Activated B cell treated with CpG ODN at 0.5 μM for 24 hours (primary cell): ENCODE results near the gene METTL16. TPM values are rescaled to one million over a fixed set of nuclear protein-coding genes. Genes with fewer than 3 reads are reported as not detected.

ENCODE experiments used
- ATAC-seq: fragments of 200-7000 bp; cut with Tn5 transposase; one replicate; pipeline ENCODE4 v1.10.0; 2021; ENCODE audit warnings: low read depth, mild to moderate bottlenecking, moderate library complexity
- CTCF ChIA-PET: fragments of 350-600 bp; sonication (Branson Sonifier 250); formaldehyde crosslinking; loops from one replicate; lab custom pipeline; 2021; ENCODE audit warnings: antibody characterized with exemption; lab: Charles Lee
- POLR2A ChIA-PET: fragments of 350-600 bp; sonication (Branson Sonifier 250); formaldehyde crosslinking; loops from one replicate; lab custom pipeline; 2021; ENCODE audit warnings: antibody characterized with exemption; lab: Charles Lee
- DNase-seq: peaks from one replicate; pipeline ENCODE4 v3.0.0; 2022
- H3K27ac Mint-ChIP-seq: one replicate; pipeline ENCODE4 v1.8.0; 2020; ENCODE audit warnings: mixed read lengths
- H3K27me3 Mint-ChIP-seq: one replicate; pipeline ENCODE4 v1.8.0; 2021; ENCODE audit warnings: mixed read lengths
- H3K36me3 Mint-ChIP-seq: one replicate; pipeline ENCODE4 v1.8.0; 2021; ENCODE audit warnings: low read depth, mixed read lengths
- H3K4me1 Mint-ChIP-seq: one replicate; pipeline ENCODE4 v1.8.0; 2021; ENCODE audit warnings: mixed read lengths
- H3K4me3 Mint-ChIP-seq: one replicate; pipeline ENCODE4 v1.8.0; 2020; ENCODE audit warnings: mild to moderate bottlenecking, mixed read lengths
- H3K9me3 Mint-ChIP-seq: one replicate; pipeline ENCODE4 v1.8.0; 2020; ENCODE audit warnings: mixed read lengths
- CTCF ChIP-seq: fragments of 200-600 bp; IDR thresholded peaks from one replicate; pipeline ENCODE4 v1.8.0; 2022; ENCODE audit warnings: antibody characterized with exemption, mild to moderate bottlenecking
- intact Hi-C: fragments of 100-400 bp; cut with micrococcal nuclease; formaldehyde crosslinking; loops from one replicate; pipeline ENCODE4 v1.15.1; 2024
- total RNA-seq: library from RNA; stranded (reverse); gene quantifications from 2 replicates; pipeline ENCODE4 v1.2.3, GENCODE V29; 2022

Gene METTL16
- total RNA-seq, 1 donor from 2014 or later, result 57.2 TPM

- CTCF ChIA-PET, result no interaction called here
- peaks cover 60% of the 10 kb centered on the region for H3K4me1 Mint-ChIP-seq
- TF ChIP-seq CTCF, result no peak
- POLR2A ChIA-PET, result no interaction called here
- no peak for DNase-seq
- no peaks in the 10 kb centered on the region for H3K27me3 Mint-ChIP-seq
- peak overlapping the region; percentile 10 for H3K27ac Mint-ChIP-seq
- intact Hi-C loops, result no loop called here
- peaks cover 6% of the 10 kb centered on the region for H3K36me3 Mint-ChIP-seq
- no peak for ATAC-seq
- peak overlapping the region; percentile 40 for H3K4me3 Mint-ChIP-seq
- H3K9me3 Mint-ChIP-seq, result no peaks in the 10 kb centered on the region
Measured at GRCh38 chr17:2396192-2396567, 115.5 kb downstream of the METTL16 start.

- Mint-ChIP-seq H3K9me3 (no peaks in the 10 kb centered on the region), H3K27ac (no peak overlapping the region), H3K4me3 (peak overlapping the region; percentile 40), H3K4me1 (peaks cover 64% of the 10 kb centered on the region), H3K27me3 (no peaks in the 10 kb centered on the region), H3K36me3 (peaks cover 6% of the 10 kb centered on the region)
- POLR2A ChIA-PET, result no interaction called here
- DNase-seq, result no peak
- no peak for ATAC-seq
- TF ChIP-seq CTCF, result no peak
- intact Hi-C loops, result no loop called here
- CTCF ChIA-PET, result no interaction called here
Measured at GRCh38 chr17:2395258-2396181, 116.2 kb downstream of the METTL16 start.

GRCh38 chr17:2394775-2395201 lies 116.9 kb downstream of the METTL16 start:
- peaks cover 69% of the 10 kb centered on the region for H3K4me1 Mint-ChIP-seq
- no peaks in the 10 kb centered on the region for H3K9me3 Mint-ChIP-seq
- TF ChIP-seq CTCF, result no peak
- ChIA-PET CTCF (no interaction called here), POLR2A (no interaction called here)
- no peak for DNase-seq
- intact Hi-C loops, result no loop called here
- peaks cover 2% of the 10 kb centered on the region for H3K36me3 Mint-ChIP-seq
- no peak for ATAC-seq
- peak overlapping the region; percentile 38 for H3K4me3 Mint-ChIP-seq
- H3K27ac Mint-ChIP-seq, result no peak overlapping the region
- no peaks in the 10 kb centered on the region for H3K27me3 Mint-ChIP-seq

GRCh38 chr17:2393954-2394749 lies 117.5 kb downstream of the METTL16 start:
- peak overlapping the region; percentile 66 for H3K27ac Mint-ChIP-seq
- intact Hi-C loops, result loop anchor here (2.0 kb wide), 2 partner anchors 57 to 317 kb away; partner anchors contain the start of genes CLUH, SGSM2 and TSR1
- ChIA-PET CTCF (interaction anchor here (2.9 kb wide), 1 partner anchor 11 kb away, joined by 36 read pairs; no protein-coding TSS in a partner anchor), POLR2A (interaction anchor here (1.4 to 4.4 kb wide), 4 partner anchors 8 to 610 kb away, joined by 4 to 103 read pairs (median 14); partner anchors contain the start of genes MNT and TSR1)
- H3K4me1 Mint-ChIP-seq, result peaks cover 67% of the 10 kb centered on the region
- no peaks in the 10 kb centered on the region for H3K27me3 Mint-ChIP-seq
- H3K36me3 Mint-ChIP-seq, result peaks cover 3% of the 10 kb centered on the region
- H3K9me3 Mint-ChIP-seq, result no peaks in the 10 kb centered on the region
- DNase-seq (no peak), ATAC-seq (no peak)
- TF ChIP-seq CTCF, result no peak
- H3K4me3 Mint-ChIP-seq, result peak overlapping the region; percentile 72
